ENCODE results near the gene AHDC1. TPM values are rescaled to one million over a fixed set of nuclear protein-coding genes. Genes with fewer than 3 reads are reported as not detected.

The AHDC1 gene
- polyA plus RNA-seq, 1 donor from 2014 or later, result 5.3 TPM

GRCh38 chr1:27611450-27611849, 7.5 kb upstream of the AHDC1 start:
- H4K20me1 ChIP-seq (ENCODE audit: insufficient read depth), result no peaks in the 10 kb centered on the region
- H3K4me2 ChIP-seq (ENCODE audit: low read length), result no peak overlapping the region
- no peak overlapping the region for H3K4me3 ChIP-seq (ENCODE audit: low read length)
- TF ChIP-seq EP300 (conservative IDR thresholded peaks at IDR 0.05; ENCODE audit: poor library complexity, severe bottlenecking), result no peak
- no peak for TF ChIP-seq POLR2AphosphoS5 (IDR thresholded peaks at IDR 0.05)
- TF ChIP-seq RAD21 (conservative IDR thresholded peaks at IDR 0.05), result no peak
- no peak for TF ChIP-seq TAF1 (IDR thresholded peaks at IDR 0.05; ENCODE audit: low read depth)
- no peak for TF ChIP-seq SMC3 (conservative IDR thresholded peaks at IDR 0.05; ENCODE audit: poor library complexity)
- TF ChIP-seq EZH2 (IDR thresholded peaks at IDR 0.05; ENCODE audit: borderline replicate concordance, insufficient read depth, low read length, poor library complexity, severe bottlenecking), result no peak
- no peak for TF ChIP-seq REST (IDR thresholded peaks at IDR 0.05; ENCODE audit: borderline replicate concordance)
- no peak for TF ChIP-seq MXI1 (conservative IDR thresholded peaks at IDR 0.05; ENCODE audit: poor library complexity, severe bottlenecking)
- no peak for TF ChIP-seq CTCF (IDR thresholded peaks at IDR 0.05; ENCODE audit: poor library complexity, severe bottlenecking)
- H3K36me3 ChIP-seq (ENCODE audit: insufficient read depth, low read length), result no peaks in the 10 kb centered on the region
- no peak overlapping the region for H3K9ac ChIP-seq (ENCODE audit: low read length)
- H3K79me2 ChIP-seq (replicated peaks; ENCODE audit: insufficient read depth, low read length), result no peaks in the 10 kb centered on the region
- no peaks in the 10 kb centered on the region for H3F3A ChIP-seq (ENCODE audit: insufficient read depth, low read length, poor library complexity, severe bottlenecking)
- no peak overlapping the region for H3K27ac ChIP-seq (ENCODE audit: low read length)
- no peaks in the 10 kb centered on the region for H3K9me3 ChIP-seq (ENCODE audit: low read length)
- H3K9me2 ChIP-seq (ENCODE audit: insufficient read depth, low read length), result no peaks in the 10 kb centered on the region
- H3K27me3 ChIP-seq (ENCODE audit: insufficient read depth, low read depth, low read length), result no peaks in the 10 kb centered on the region
- no peak overlapping the region for H2AFZ ChIP-seq (ENCODE audit: low read depth, low read length)

- H3K9ac ChIP-seq (ENCODE audit: low read length), result no peak overlapping the region
- H3K27me3 ChIP-seq (ENCODE audit: insufficient read depth, low read depth, low read length), result no peaks in the 10 kb centered on the region
- no peaks in the 10 kb centered on the region for H4K20me1 ChIP-seq (ENCODE audit: insufficient read depth)
- H3K9me2 ChIP-seq (ENCODE audit: insufficient read depth, low read length), result no peaks in the 10 kb centered on the region
- no peak overlapping the region for H2AFZ ChIP-seq (ENCODE audit: low read depth, low read length)
- H3K9me3 ChIP-seq (ENCODE audit: low read length), result no peaks in the 10 kb centered on the region
- H3K4me2 ChIP-seq (ENCODE audit: low read length), result no peak overlapping the region
- no peak overlapping the region for H3K27ac ChIP-seq (ENCODE audit: low read length)
- no peak overlapping the region for H3K4me3 ChIP-seq (ENCODE audit: low read length)
- no peak for TF ChIP-seq REST (IDR thresholded peaks at IDR 0.05; ENCODE audit: borderline replicate concordance)
- TF ChIP-seq RAD21 (conservative IDR thresholded peaks at IDR 0.05), result no peak
- TF ChIP-seq SMC3 (conservative IDR thresholded peaks at IDR 0.05; ENCODE audit: poor library complexity), result no peak
- no peak for TF ChIP-seq CTCF (IDR thresholded peaks at IDR 0.05; ENCODE audit: poor library complexity, severe bottlenecking)
- TF ChIP-seq POLR2AphosphoS5 (IDR thresholded peaks at IDR 0.05), result no peak
- no peak for TF ChIP-seq MXI1 (conservative IDR thresholded peaks at IDR 0.05; ENCODE audit: poor library complexity, severe bottlenecking)
- no peak for TF ChIP-seq EZH2 (IDR thresholded peaks at IDR 0.05; ENCODE audit: borderline replicate concordance, insufficient read depth, low read length, poor library complexity, severe bottlenecking)
- no peak for TF ChIP-seq TAF1 (IDR thresholded peaks at IDR 0.05; ENCODE audit: low read depth)
- no peak for TF ChIP-seq EP300 (conservative IDR thresholded peaks at IDR 0.05; ENCODE audit: poor library complexity, severe bottlenecking)
- H3K36me3 ChIP-seq (ENCODE audit: insufficient read depth, low read length), result no peaks in the 10 kb centered on the region
- no peaks in the 10 kb centered on the region for H3K79me2 ChIP-seq (replicated peaks; ENCODE audit: insufficient read depth, low read length)
- H3F3A ChIP-seq (ENCODE audit: insufficient read depth, low read length, poor library complexity, severe bottlenecking), result no peaks in the 10 kb centered on the region
These were observed 5.8 kb upstream of the AHDC1 start for GRCh38 chr1:27609618-27610240.

Measured in neural cell (in vitro differentiated cells).